Globus pallidus (tissue), 1 donor: ENCODE data around the gene OSBPL6.
A peak's percentile ranks its signal among the peaks of the same experiment; 100 is the strongest.

Source experiments
- DNase-seq: peaks from one replicate; pipeline ENCODE4 v3.0.0-alpha.2; 2015; ENCODE audit warnings: low spot score

The OSBPL6 gene

DNA sequence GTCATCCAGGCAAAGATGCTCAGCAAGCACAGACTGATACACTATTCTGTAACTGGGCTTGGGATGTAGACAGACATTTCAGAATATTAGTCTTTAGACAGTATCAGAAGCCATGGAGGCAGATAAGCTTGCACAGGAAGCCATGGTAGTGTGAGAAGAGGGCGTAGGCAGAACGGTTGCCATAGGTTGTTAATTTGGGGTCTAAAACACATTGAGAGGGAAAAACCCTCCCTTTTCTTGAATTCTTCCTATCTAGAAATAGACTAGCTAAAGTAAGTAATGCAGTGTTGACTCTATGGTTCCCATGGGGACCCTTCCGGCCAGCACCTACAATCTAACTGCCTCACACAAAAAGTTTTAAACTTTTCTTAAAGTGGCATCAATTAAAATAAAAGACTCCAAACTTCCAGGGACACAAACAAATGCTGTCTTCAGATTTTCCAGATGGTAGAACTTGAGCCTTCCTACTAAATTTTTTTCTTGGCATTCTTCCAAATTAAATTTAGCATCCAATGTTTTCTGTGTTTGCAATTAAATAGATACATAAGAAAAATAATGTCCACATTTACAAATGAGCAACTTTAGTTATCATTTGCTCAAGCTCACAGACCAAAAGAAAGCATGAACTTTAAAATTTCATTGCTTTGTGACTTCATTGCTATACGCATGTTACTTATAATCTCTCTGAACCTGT, 254.8 kb downstream of the OSBPL6 start:
- DNase-seq, result no peak

DNA sequence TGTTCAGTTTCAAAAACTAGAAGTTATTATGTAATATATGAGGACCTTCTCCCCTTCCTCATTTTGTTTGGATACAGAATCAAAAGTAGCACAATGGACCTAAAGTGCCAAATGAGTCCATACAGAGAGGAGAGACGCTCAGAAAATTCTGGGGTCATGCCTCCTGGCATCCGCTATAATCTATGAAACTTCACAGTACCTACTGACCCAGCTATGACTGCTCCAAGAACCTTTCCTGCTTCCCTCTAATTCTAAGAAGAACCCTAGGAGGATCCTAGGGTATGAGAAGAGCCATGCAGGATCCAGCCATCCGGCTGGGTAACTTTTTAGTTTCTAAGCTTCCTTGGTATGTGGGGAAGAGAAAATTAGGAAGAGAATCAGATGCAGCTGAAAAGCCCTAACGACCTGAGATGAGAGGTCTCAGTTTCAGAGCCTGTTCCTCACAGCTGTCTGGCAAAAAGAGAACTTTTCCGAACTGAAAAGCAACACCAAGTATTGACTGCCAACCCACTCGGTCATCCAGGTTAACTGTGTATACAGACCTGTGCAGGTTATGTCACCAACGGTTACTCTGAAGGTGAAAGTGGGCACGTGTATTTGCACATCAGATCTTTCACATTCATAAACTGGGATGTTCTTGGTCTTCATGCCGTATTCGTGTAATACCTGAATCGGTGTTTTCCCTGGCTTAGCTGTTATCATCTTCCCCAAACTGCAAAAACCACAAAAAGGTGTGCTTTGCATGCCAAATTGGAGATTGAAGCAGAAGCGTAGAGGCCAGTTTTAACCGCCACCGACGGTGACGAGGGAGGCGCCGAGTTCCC, 255.6 kb downstream of the OSBPL6 start:
- peak; percentile 7 for DNase-seq

DNA sequence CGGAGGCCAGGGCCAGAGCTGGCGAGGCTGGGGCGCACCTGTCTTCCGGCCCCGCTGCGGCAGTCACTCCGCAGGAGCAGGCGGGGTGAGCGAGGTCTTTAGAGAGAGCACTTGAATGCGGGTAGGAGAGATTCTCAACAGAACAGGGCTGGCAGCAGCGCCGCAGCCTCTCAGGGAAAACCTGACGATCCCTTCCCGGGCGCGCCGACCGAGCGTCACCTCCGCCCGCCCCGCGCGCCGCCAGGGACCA, 256.1 kb downstream of the OSBPL6 start:
- no peak for DNase-seq

DNA sequence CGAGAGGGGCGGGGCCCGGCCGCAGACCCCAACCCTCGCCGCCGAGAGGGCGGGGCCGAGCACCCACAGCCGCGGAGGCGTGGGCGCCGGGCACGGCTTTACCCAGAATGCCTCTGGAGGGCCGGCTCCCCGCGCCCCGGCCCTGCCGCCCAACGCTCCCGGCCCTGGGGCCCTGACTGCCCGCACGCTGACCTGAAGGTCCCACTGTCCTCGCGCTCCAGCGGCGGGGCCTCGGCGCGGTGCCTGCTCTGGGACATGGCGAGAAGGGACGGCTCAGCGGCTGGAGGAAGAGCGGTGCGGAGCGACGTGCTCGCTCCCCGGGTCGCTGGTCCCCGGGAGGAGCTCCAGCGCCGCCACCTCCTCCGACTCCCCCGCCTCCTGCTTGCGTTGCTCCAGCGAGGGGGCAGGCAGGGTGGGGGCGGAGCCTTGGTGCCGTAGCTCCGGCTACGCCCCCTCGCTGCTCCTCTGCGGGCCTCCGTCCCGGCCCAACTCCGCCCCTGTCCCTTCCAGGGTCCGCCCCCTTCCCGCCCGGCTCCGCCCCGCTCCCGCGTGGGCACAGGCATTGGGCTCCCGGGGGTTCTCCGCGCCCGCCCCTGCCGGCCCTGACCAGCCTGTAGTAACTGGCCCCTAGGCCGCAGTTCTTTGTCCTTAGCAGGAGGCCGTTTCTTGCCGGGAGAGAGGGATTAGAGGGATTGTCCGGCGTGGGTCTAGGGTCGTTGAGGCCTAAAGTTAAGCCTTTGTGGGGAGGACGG, 256.6 kb downstream of the OSBPL6 start, which contains the start of the genes PJVK and PRKRA:
TSS of gene PJVK (plus strand) at position 605 of the 752 bp plus-strand sequence. CDS start 2,032 bp downstream, outside the sequence.
TSS of gene PRKRA (minus strand) at position 402 of the 752 bp plus-strand sequence. CDS start at position 257, 145 bp downstream.
- DNase-seq, result peak; percentile 99

DNA sequence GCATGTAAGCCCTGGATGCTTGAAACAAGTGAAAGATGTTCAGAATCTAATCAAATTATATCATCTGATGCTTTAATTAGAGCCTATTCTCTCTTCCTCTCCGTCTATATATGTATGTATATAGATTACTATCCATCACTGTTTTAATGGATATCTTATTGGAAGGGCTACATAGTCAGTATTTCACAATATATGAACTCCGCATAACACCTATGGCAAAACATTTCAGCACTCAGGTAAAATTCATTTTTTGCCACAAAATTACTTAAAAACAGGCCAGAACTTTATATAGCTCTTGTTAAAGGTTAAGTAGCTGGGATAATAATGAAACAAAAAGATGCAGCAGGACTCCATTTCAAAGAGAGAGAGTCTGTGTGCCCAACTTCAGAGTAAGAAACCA, 258.0 kb downstream of the OSBPL6 start:
- DNase-seq, result no peak
